Neural progenitor cell (in vitro differentiated cells): Measurements from ENCODE around the gene RNF157. TPM values are rescaled to one million over a fixed set of nuclear protein-coding genes. Genes with fewer than 3 reads are reported as not detected.

Experiments used
- DNase-seq: peaks from one replicate; pipeline ENCODE4 v3.0.0-alpha.2; 2016; ENCODE audit warnings: low spot score
- H2AFZ ChIP-seq: fragments of 200-600 bp; sonication (generic); replicated peaks from 2 replicates; pipeline ENCODE4 v1.6.1; 2016; ENCODE audit warnings: antibody characterized with exemption
- H3F3A ChIP-seq: fragments of 200-600 bp; sonication (generic); 2 replicates; pipeline ENCODE4 v1.6.1; 2016; ENCODE audit warnings: antibody characterized with exemption, low read depth
- H3K27ac ChIP-seq: fragments of 200-600 bp; sonication (generic); 2 replicates; pipeline ENCODE4 v1.5.1; 2016; ENCODE audit warnings: mild to moderate bottlenecking
- H3K27me3 ChIP-seq: fragments of 200-600 bp; sonication (generic); 2 replicates; pipeline ENCODE4 v1.6.1; 2016; ENCODE audit warnings: mild to moderate bottlenecking, moderate library complexity
- H3K36me3 ChIP-seq: fragments of 200-600 bp; sonication (generic); 2 replicates; pipeline ENCODE4 v1.5.1; 2016
- H3K4me1 ChIP-seq: fragments of 200-600 bp; sonication (generic); 2 replicates; pipeline ENCODE4 v1.6.1; 2016; ENCODE audit warnings: mixed run types
- H3K4me2 ChIP-seq: fragments of 200-600 bp; sonication (generic); 2 replicates; pipeline ENCODE4 v1.6.1; 2016
- H3K4me3 ChIP-seq: fragments of 200-600 bp; sonication (generic); 2 replicates; pipeline ENCODE4 v1.5.1; 2016
- H3K79me2 ChIP-seq: fragments of 200-600 bp; sonication (generic); 2 replicates; pipeline ENCODE4 v1.6.1; 2016; ENCODE audit warnings: low read depth
- H3K9ac ChIP-seq: fragments of 200-600 bp; sonication (generic); 2 replicates; pipeline ENCODE4 v1.6.1; 2016
- H3K9me3 ChIP-seq: fragments of 200-600 bp; sonication (generic); 2 replicates; pipeline ENCODE4 v1.5.1; 2016; ENCODE audit warnings: low read depth
- H4K20me1 ChIP-seq: fragments of 200-600 bp; sonication (generic); 2 replicates; pipeline ENCODE4 v1.6.1; 2016; ENCODE audit warnings: low read depth
- H3K27ac Mint-ChIP-seq: 3 replicates; pipeline ENCODE4 v1.8.0; 2021; ENCODE audit warnings: mixed read lengths
- H3K27me3 Mint-ChIP-seq: 2 replicates; pipeline ENCODE4 v1.8.0; 2022; ENCODE audit warnings: low read depth, mild to moderate bottlenecking, inconsistent platforms, moderate library complexity, mixed read lengths; ENCODE audit not compliant: insufficient read depth
- H3K36me3 Mint-ChIP-seq: 3 replicates; pipeline ENCODE4 v1.8.0; 2021; ENCODE audit warnings: mixed read lengths
- H3K4me1 Mint-ChIP-seq: 3 replicates; pipeline ENCODE4 v1.8.0; 2021; ENCODE audit warnings: mixed read lengths
- H3K4me3 Mint-ChIP-seq: 3 replicates; pipeline ENCODE4 v1.8.0; 2021; ENCODE audit warnings: mild to moderate bottlenecking, moderate library complexity, mixed read lengths
- H3K9me3 Mint-ChIP-seq: 3 replicates; pipeline ENCODE4 v1.8.0; 2020; ENCODE audit warnings: mixed read lengths
- EZH2 ChIP-seq: fragments of 200-600 bp; sonication (generic); IDR thresholded peaks from 2 replicates; pipeline ENCODE4 v1.6.1; 2017; ENCODE audit warnings: antibody characterized with exemption, mild to moderate bottlenecking, moderate library complexity
- EZH2phosphoT487 ChIP-seq: fragments of 200-600 bp; sonication (generic); IDR thresholded peaks from 2 replicates; pipeline ENCODE4 v1.6.1; 2017; ENCODE audit warnings: antibody characterized with exemption
- total RNA-seq: library from RNA; depleted of rRNA; stranded (reverse); fragments of >200 nt; gene quantifications from 2 replicates; pipeline ENCODE4 v1.2.3, GENCODE V29; 2015; ENCODE audit warnings: low replicate concordance
- TF ChIP-seq, protein P1 (sequence below): fragments of 200-600 bp; sonication (generic); IDR thresholded peaks from 2 replicates; pipeline ENCODE4 v1.5.1; 2017; ENCODE audit warnings: antibody characterized with exemption, mild to moderate bottlenecking

The RNF157 gene
- total RNA-seq, 1 donor from 2014 or later = 21.0 TPM

DNA sequence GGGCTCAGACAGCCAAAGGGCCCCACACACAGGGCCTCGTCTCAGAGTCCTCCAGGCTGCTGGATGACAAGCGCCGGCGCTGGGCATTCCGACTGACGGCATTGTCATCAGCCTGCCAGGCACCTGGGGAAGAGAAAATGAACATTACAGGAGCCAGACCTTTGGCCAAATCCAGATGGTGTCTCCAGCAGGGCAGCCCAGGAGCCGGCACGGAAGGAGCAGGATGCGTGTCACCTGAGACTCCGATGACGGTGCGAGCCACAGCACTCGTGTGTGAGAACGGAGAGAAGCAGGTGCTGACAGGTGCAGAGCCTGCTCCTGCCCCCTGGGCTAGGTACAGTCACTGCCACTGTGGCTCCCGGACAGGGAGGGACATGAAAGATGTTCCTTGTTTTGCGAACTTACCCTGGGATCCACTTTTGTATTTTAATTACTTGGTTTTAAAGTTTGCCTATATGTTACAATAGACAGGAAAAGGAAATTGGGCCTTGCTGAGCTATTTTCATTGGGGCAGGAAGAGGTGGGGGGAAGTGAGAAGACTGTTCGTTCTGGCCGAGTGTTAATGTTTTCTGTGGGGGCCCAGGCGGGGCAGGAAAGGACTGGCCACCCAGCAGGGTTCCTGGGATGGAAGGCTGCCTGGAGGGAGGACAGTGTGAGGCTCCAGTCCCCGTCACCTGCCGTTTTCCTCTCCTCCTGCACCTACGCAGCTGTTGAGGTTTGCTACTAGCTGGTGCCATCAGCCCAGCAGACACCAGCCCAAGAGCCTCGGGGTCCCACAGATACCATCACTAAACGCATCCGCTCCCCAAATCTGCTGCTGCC lies 94.9 kb downstream of the RNF157 start:
- no peaks in the 10 kb centered on the region for H3K9me3 ChIP-seq
- Mint-ChIP-seq H3K27ac (peak overlapping the region; percentile 11), H3K36me3 (peaks cover 7% of the 10 kb centered on the region), H3K27me3 (peaks cover 7% of the 10 kb centered on the region), H3K4me1 (peaks cover 42% of the 10 kb centered on the region), H3K9me3 (no peaks in the 10 kb centered on the region), H3K4me3 (no peak overlapping the region)
- no peaks in the 10 kb centered on the region for H3K79me2 ChIP-seq
- no peak overlapping the region for H3K4me3 ChIP-seq
- TF ChIP-seq EZH2phosphoT487 (no peak), EZH2 (no peak)
- TF ChIP-seq, protein P1, sequence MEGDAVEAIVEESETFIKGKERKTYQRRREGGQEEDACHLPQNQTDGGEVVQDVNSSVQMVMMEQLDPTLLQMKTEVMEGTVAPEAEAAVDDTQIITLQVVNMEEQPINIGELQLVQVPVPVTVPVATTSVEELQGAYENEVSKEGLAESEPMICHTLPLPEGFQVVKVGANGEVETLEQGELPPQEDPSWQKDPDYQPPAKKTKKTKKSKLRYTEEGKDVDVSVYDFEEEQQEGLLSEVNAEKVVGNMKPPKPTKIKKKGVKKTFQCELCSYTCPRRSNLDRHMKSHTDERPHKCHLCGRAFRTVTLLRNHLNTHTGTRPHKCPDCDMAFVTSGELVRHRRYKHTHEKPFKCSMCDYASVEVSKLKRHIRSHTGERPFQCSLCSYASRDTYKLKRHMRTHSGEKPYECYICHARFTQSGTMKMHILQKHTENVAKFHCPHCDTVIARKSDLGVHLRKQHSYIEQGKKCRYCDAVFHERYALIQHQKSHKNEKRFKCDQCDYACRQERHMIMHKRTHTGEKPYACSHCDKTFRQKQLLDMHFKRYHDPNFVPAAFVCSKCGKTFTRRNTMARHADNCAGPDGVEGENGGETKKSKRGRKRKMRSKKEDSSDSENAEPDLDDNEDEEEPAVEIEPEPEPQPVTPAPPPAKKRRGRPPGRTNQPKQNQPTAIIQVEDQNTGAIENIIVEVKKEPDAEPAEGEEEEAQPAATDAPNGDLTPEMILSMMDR = no peak
- H3K4me2 ChIP-seq = no peak overlapping the region
- no peak overlapping the region for H3K9ac ChIP-seq
- H3K27ac ChIP-seq = no peak overlapping the region
- H3F3A ChIP-seq = peaks cover 16% of the 10 kb centered on the region
- DNase-seq = no peak
- peaks cover 19% of the 10 kb centered on the region for H3K4me1 ChIP-seq
- no peaks in the 10 kb centered on the region for H3K36me3 ChIP-seq
- H2AFZ ChIP-seq = no peak overlapping the region
- peaks cover 34% of the 10 kb centered on the region for H3K27me3 ChIP-seq
- H4K20me1 ChIP-seq = peaks cover 11% of the 10 kb centered on the region

DNA sequence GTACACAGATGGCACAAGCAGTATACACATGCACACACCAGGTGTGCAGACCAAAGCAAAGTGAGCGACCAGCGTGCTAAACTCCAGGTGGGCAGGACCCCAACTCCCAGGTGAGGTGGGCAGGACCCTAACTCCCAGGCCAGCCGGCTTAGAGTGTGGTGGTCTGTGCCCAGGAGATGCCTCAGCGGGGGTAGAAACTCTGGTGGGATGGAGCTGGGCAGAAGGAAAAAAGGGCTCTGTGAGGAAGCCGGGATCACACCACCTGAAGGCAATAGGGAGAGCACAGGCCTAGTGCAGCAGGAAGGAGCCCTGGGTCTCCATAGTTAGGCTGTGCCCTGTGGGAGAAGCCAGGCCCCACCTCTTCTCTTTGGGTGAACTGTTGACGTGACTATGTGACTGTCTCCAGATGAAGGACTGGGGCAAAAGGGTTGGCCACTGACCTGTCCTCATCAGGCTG lies 97.7 kb downstream of the RNF157 start:
- Histone ChIP-seq H3K9me3 (no peaks in the 10 kb centered on the region), H3K27ac (no peak overlapping the region), H3K4me2 (peak overlapping the region; percentile 83), H4K20me1 (peaks cover 12% of the 10 kb centered on the region), H3K4me3 (no peak overlapping the region), H3K79me2 (no peaks in the 10 kb centered on the region), H3F3A (peaks cover 43% of the 10 kb centered on the region), H3K4me1 (peaks cover 46% of the 10 kb centered on the region), H2AFZ (no peak overlapping the region), H3K27me3 (peaks cover 62% of the 10 kb centered on the region), H3K9ac (no peak overlapping the region), H3K36me3 (no peaks in the 10 kb centered on the region)
- Mint-ChIP-seq H3K4me1 (peaks cover 62% of the 10 kb centered on the region), H3K4me3 (peak overlapping the region; percentile 85), H3K9me3 (no peaks in the 10 kb centered on the region), H3K27me3 (peaks cover 9% of the 10 kb centered on the region), H3K27ac (peak overlapping the region; percentile 96), H3K36me3 (peaks cover 5% of the 10 kb centered on the region)
- TF ChIP-seq EZH2 = no peak
- no peak for TF ChIP-seq EZH2phosphoT487
- TF ChIP-seq, protein P1 = no peak
- DNase-seq = no peak

DNA sequence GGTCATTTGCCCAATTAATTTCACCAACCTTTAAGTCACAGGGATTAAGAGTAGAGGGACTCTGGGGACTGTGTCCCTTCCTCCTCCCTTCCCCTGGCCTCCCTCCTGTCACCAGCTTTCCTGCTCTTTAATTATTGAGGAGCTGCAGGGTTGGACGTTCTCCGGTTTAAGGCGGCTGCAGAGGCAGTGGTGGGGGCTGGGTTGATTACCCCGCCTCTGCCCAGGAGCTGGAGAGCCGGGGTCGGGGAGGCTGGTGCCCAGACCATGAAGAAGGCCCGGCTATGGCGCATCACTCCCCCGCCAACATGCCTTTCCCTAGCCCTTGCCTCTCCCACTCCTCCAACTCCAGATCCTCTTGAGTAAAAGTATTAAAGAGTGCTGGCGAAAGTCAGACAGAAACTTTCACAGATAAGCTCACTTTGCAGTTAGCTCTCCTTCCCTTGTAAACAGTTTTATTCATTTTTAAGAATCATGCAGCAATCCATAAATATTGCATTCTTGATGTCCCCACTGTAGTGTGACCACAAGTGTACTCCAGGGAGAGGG lies 98.2 kb downstream of the RNF157 start:
- peaks cover 12% of the 10 kb centered on the region for H4K20me1 ChIP-seq
- TF ChIP-seq EZH2 (no peak), EZH2phosphoT487 (no peak)
- TF ChIP-seq, protein P1 = no peak
- no peaks in the 10 kb centered on the region for H3K9me3 ChIP-seq
- H3K27ac ChIP-seq = no peak overlapping the region
- peak; percentile 53 for DNase-seq
- peaks cover 5% of the 10 kb centered on the region for H3K36me3 Mint-ChIP-seq
- no peaks in the 10 kb centered on the region for H3K36me3 ChIP-seq
- H3K4me3 ChIP-seq = peak overlapping the region; percentile 47
- H3K27me3 ChIP-seq = peaks cover 67% of the 10 kb centered on the region
- H3K79me2 ChIP-seq = no peaks in the 10 kb centered on the region
- peaks cover 7% of the 10 kb centered on the region for H3K27me3 Mint-ChIP-seq
- H3K27ac Mint-ChIP-seq = peak overlapping the region; percentile 96
- peaks cover 61% of the 10 kb centered on the region for H3K4me1 Mint-ChIP-seq
- H2AFZ ChIP-seq = no peak overlapping the region
- peaks cover 47% of the 10 kb centered on the region for H3F3A ChIP-seq
- H3K9me3 Mint-ChIP-seq = no peaks in the 10 kb centered on the region
- H3K4me3 Mint-ChIP-seq = peak overlapping the region; percentile 85
- no peak overlapping the region for H3K9ac ChIP-seq
- H3K4me1 ChIP-seq = peaks cover 51% of the 10 kb centered on the region
- H3K4me2 ChIP-seq = peak overlapping the region; percentile 83
